GM21825 (cell line): ENCODE results near the gene IL21R.

Source experiments
- ATAC-seq: cut with Tn5 transposase; IDR thresholded peaks from one replicate; pipeline ENCODE4 v1.9.1; 2021; ENCODE audit warnings: mild to moderate bottlenecking, moderate library complexity; ENCODE audit not compliant: unreplicated experiment

The IL21R gene

DNA sequence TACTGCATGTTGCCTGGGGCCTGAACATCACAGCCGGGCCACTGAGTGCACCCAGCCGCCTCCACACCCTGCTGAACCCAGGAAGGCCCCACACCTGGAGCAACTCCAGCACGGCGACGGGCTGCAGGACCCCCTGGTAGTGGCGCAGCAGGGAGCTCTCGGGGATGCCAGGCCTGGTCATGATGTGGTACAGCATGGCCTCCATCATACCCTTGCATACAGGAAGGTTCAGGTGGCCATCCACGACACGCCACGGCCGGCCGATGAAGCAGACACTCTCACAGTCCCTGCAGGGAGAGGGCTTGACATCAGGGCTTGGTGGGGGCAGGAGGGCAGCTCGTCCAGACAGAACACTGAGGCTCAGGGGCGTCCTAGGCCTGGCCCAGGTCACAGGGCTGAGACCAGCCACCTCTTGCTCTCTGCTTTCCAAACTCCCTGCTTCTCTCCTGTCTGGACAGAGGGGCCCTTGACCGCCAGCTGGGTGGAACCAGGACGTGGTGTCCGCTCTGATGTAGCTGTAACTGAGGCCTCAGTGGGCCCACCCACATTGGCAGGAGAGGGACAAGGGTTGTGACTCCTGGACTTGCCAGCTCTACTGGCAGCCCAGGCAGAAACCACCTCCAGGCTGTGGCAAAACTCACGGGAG, 60.3 kb downstream of the IL21R start:
- ATAC-seq = no peak

DNA sequence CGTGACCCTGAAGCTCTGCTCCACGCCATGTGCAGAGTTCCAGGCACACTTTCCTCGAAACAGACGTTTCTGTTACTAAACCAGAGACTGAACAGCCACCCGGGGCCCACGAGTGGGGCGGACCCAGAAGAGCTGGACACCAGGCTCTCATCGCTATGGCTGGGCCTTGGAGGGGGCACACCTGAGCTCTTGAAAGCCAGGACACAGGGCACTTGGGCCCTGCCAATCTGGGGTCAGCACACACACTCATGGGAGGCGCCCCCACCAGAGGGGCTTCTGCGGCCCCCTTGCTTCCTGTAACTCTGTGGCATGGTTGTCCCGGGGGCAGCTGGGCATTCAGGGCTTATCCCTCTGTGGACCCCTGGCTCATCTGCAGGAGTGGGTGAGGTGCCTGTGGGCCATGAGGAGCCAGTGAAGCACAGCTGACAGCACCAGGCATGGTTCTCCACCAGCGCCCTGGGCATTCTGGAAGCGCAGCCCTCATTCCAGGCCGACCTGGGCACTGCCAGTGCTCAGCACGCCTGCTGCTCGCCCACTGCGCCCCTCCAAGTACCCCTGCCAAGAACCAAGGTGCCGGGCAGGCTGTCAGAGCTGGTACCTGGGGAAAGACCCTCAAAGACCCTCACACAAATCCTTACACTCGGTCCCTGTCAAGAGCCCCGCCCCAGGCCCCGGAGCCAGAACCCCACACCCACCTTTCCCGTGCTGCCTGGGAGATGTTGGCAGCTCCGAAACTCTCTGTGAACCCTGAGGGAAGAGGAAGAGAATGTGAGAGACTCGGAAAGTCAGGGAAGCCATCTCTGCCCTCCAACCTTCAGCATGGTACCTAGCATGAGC, 61.1 kb downstream of the IL21R start:
- ATAC-seq = no peak

DNA sequence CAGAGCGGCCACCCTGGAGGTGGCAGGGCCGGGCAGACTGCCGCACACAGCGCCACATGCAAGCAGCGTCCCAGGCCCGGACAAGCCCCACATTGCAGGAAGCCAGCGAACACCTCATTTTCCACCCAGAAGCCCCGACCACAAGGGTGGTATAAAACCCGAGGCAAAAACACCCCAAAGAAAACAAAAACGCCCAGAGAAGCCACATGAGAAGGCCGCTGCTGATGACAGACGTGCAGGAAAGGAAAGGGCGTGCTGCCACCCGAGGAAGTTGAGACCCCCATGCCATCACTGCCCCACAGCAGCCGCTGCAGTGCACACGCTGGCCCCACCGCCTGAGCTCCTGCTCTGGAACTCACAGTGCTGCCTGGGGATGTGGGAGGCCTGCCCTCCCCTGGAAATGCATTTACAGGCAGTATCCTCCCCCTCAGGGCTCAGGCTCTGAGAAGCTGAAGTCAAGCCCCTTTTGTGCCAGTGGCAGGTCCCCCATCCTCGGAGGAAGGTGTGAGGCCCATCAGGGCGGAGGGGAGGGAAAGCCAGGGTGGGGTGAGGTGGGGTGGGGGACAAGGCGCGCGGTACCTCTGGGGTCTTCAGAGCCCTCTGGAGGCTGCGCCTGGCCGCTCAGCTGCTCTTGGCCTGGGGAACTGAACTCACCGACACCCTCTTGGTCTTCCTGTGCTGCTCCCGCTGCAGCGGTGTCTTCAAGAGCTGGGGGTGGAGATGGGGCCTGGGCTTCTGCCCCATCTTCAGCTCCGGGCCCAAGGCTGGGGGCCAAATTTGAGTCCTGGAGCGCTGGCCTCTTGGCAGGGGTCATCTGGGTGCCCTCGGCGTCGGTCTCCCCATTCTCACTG, 62.0 kb downstream of the IL21R start:
- no peak for ATAC-seq

GRCh38 chr16:27464626-27465482, 62.9 kb downstream of the IL21R start:
- ATAC-seq = no peak

DNA sequence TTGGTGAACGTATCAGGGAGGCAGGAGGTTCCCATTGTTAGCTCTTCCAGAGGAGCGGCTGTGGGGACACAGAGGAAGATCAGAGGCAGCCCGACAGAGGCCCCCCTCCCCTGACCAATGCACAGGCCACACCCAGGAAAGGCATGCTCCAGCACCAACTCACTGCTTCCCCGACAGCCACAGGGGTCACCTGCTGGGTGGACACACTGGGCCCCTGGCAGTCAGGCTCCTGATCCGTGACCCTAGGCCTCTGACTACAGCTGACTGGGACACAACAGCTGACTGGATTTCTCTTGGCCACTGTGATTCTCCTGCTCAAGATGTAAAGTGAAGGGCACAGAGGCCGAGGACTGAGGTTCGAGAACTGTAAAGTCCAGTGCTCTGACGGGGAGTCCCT, 63.5 kb downstream of the IL21R start:
- ATAC-seq = no peak

- ATAC-seq = no peak
Observed at GRCh38 chr16:27468941-27469531, 67.1 kb downstream of the IL21R start.

DNA sequence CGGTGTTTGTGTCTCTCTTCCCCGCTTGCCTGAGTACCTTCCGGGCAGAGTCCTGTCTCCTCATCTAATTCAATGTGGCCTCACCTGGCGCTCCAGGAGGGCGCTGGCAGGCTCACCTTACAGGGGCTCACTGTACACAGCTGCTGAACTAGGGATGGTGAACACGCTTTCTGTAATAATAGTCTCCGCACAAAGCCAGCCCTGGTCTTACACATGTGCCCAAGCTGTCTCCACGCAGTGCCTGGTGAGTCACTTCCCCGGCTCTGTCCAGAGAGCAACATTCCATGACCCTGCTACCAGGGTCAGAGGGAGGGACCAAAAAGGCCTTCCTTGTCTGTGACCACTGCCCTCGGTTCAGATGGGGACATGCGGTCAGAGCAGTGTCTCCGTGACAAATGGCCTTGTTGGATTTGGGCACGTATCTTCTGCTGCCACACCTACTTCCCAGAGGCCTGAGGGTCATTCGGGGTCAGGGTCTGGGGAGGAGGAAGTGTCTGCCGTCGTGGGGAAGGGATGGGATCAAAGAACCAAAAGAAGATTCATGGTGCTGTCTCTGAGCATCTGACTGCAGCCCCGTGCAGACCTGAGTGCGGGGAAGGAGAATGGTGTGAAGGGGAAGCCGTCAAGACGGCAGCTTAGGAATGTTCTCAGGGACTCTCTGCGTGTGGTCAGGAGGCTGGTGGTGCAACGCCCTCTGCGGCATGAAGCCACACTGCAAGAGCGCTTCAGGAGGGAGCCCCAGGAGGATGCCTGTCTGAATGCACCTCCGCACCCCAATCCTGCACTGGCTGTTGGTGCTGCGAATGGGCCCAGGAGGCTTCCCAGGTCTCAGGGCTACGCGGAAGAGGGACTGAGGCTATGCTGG, 68.8 kb downstream of the IL21R start:
- ATAC-seq = no peak

DNA sequence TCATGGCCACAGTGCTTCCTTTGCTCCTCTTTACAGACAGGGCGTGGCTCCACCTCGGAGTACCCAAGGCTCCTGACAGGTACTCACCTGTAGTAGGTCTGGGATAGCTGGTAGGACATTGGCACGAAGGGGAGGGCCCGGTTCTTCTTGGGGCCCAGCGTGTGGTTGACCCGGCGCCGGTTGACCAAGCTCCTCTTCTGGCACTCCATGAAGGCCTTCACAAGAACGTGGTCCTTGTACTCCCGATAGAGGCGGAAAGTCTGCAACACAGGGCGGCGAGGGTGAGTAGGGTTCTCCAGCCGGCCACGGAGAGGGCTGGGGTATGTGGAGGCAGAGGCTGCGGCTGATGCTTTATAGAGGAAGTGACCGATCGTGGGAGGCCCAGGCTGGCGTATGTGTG, 69.7 kb downstream of the IL21R start:
- no peak for ATAC-seq

GRCh38 chr16:27472091-27473020, 70.4 kb downstream of the IL21R start:
- ATAC-seq = no peak

DNA sequence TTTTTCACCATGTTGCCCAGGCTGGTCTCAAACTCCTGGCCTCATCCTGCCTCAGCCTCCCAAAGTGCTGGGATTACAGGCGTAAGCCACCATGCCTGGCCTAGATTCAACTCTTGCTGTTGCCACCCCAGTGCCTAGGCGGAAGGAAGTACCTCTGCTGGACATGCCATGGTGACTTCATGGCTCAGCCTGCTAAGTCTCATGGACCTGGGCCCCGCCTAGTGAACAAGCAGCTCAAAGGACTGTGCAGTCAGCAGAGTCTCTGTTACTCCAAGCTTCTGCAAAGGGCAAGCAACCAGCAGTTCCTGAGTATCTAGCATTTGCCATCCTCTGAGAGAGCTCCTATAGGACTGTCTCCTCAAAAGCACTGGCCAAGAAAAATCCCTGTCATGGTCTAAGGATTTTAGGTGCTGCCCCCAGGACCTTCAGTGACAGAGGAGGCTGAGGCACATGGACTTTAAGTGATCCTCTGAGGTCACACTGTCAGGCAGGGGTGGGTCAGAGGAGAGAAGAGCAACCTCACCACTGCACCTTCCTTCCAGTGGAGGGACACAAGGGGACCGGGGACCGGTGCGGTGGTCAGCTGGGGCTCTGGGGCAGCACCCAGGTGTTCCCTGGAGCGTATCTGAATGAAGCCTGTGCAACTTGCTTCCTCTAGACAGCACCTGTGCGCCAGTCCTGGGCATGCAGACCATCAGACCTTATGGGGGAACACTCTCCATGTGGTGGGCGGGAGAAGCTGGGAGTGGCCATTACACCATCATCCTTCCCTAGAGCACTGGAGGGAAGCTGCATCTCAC, 71.3 kb downstream of the IL21R start:
- ATAC-seq = no peak

DNA sequence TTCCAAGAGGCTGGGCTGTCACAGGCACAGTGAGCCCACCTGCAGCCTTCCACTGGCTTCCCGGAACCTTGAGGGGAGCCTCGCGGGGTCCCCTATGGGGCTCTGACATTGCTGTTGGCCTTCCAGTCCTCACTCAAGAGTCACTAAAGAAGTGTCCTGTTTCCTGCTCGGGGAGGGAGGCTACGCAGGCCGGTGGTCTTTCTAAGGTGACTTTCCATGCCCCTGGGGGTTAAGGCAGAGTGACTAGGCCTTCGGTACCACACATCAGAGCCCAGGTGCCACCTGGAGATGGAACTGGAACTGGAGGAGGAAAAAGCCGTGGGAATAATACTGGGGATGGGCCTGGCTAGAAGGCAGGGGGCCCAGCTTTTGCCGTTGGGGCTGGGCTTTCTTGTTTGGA, 72.1 kb downstream of the IL21R start:
- ATAC-seq = no peak

GRCh38 chr16:27474921-27475320, 72.9 kb downstream of the IL21R start:
- ATAC-seq = no peak

- no peak for ATAC-seq
Observed at GRCh38 chr16:27475561-27475960, 73.6 kb downstream of the IL21R start.

DNA sequence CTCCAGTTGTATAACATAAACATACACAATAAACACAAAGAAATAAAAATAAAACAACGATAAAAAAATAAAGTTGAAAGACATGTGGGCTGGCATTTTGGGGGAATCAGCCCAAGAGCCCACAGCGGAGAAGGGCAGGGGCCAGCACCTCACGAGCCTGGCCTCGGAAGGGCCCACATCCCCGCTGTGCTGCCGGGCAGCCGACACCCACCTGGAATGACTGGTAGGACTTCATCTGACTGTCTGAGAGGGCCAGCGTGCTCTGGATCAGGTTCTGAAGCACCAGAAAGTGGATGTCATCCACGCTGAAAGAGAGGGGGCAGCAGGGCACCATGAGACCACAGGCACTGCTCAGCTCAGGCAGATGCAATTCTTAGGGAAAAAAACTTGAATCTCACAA, 74.3 kb downstream of the IL21R start:
- no peak for ATAC-seq

GRCh38 chr16:27480761-27481160, 78.8 kb downstream of the IL21R start:
- no peak for ATAC-seq

DNA sequence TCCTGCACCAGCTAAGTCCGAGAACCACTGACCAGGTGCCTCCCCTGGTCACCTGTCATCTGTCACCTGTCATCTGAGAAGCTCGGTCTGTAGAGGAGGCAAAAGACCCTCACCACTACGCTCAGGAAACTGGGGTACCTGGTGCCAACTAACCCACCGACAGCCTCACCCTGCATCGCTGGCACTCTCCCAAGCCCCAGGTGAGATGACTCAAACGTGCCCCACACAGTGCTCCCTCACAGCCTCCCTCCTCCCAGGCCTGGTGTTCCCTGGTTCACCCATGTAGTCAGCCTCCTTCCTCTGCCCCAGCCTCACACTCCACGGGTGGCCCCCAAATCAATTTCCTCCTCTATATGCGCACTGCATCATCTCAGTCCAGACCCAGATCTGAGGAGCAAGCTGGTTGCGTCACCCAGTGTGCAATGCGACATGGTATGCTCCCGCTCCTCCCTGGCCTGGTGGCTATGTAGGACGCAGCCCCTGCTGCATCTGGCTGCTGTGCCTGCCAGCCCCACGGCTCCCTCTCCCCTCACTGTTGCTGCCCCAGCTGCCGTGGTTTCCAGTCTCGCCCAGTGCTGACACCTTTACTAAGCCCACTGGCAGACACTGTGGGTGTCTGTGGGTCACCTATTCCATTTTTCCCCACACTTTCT, 79.4 kb downstream of the IL21R start:
- ATAC-seq = no peak
